Immature natural killer cell (primary cell): ENCODE data around the gene CDK11A. TPM values are rescaled to one million over a fixed set of nuclear protein-coding genes. Genes with fewer than 3 reads are reported as not detected.
"Not testable (repeated sequence)": the region's sequence is repeated elsewhere in the genome, so short reads cannot be mapped to it uniquely, and the experiment has no call there.

Experiments
- DNase-seq, 3 donors: peaks; one replicate each; pipeline ENCODE4 v3.0.0; 2022; ENCODE audit warnings: mixed read lengths in 1 of 3
- H3K27ac Mint-ChIP-seq, 6 donors: one replicate each; pipeline ENCODE4 v1.8.0; 2020; ENCODE audit warnings: mixed read lengths in 6 of 6, mild to moderate bottlenecking in 5 of 6, inconsistent platforms in 4 of 6, moderate library complexity in 3 of 6
- H3K27me3 Mint-ChIP-seq, 3 donors: one replicate each; pipeline ENCODE4 v1.8.0; 2020 to 2021; ENCODE audit warnings: low read depth in 3 of 3, mild to moderate bottlenecking in 3 of 3, mixed read lengths in 3 of 3, moderate library complexity in 3 of 3, inconsistent platforms in 1 of 3
- H3K36me3 Mint-ChIP-seq, 3 donors: one replicate each; pipeline ENCODE4 v1.8.0; 2020; ENCODE audit warnings: mixed read lengths in 3 of 3, inconsistent platforms in 2 of 3, mild to moderate bottlenecking in 2 of 3
- H3K4me1 Mint-ChIP-seq, 2 donors: one replicate each; pipeline ENCODE4 v1.8.0; 2020; ENCODE audit warnings: inconsistent platforms in 2 of 2, mild to moderate bottlenecking in 2 of 2, mixed read lengths in 2 of 2, moderate library complexity in 1 of 2
- H3K4me3 Mint-ChIP-seq, 5 donors: one replicate each; pipeline ENCODE4 v1.8.0; 2020; ENCODE audit warnings: mild to moderate bottlenecking in 5 of 5, mixed read lengths in 5 of 5, inconsistent platforms in 3 of 5, moderate library complexity in 3 of 5
- H3K9me3 Mint-ChIP-seq, 6 donors: one replicate each; pipeline ENCODE4 v1.8.0; 2020; ENCODE audit warnings: mild to moderate bottlenecking in 6 of 6, mixed read lengths in 6 of 6, inconsistent platforms in 4 of 6, moderate library complexity in 3 of 6
- polyA plus RNA-seq, 3 donors: library from polyadenylated mRNA; unstranded; fragments of 300-500 nt; fragmentation: Illumina TruSeq; gene quantifications; one replicate each; pipeline ENCODE4 v1.2.3, GENCODE V29; 2021

Gene CDK11A
- polyA plus RNA-seq, 3 donors from 2014 or later, result 1.6 to 32.6 (median 14.9) TPM

- DNase-seq, H3K36me3 Mint-ChIP-seq, H3K9me3 Mint-ChIP-seq, H3K27me3 Mint-ChIP-seq: not testable (repeated sequence)
- peak overlapping the region in 4 of 6 donors; percentile 49 to 79 (median 62) for H3K27ac Mint-ChIP-seq
- peak overlapping the region in 3 of 5 donors; percentile 17 to 36 (median 30) for H3K4me3 Mint-ChIP-seq
- peaks cover 10 to 19% of the 10 kb centered on the region in 2 donors for H3K4me1 Mint-ChIP-seq
Measured at GRCh38 chr1:1726088-1726487, 1.9 kb upstream of the CDK11A start.

GRCh38 chr1:1721201-1721600 lies 3.0 kb downstream of the CDK11A start:
- Mint-ChIP-seq H3K4me3 (no peak overlapping the region), H3K27ac (peak overlapping the region in 2 of 6 donors; percentile 39 to 64), H3K36me3 (peaks cover 6 to 16% (median 7%) of the 10 kb centered on the region in 3 donors), H3K9me3 (no peaks in the 10 kb centered on the region), H3K27me3 (peaks cover 2 to 9% (median 6%) of the 10 kb centered on the region in 3 donors), H3K4me1 (peaks cover 11 to 14% of the 10 kb centered on the region in 2 donors)
- DNase-seq, result no peak

- peaks cover 9 to 13% (median 10%) of the 10 kb centered on the region in 3 donors for H3K36me3 Mint-ChIP-seq
- H3K4me3 Mint-ChIP-seq, DNase-seq, H3K27ac Mint-ChIP-seq, H3K9me3 Mint-ChIP-seq, H3K4me1 Mint-ChIP-seq, H3K27me3 Mint-ChIP-seq: not testable (repeated sequence)
Measured at GRCh38 chr1:1715109-1715883, 8.9 kb downstream of the CDK11A start.

- H3K4me3 Mint-ChIP-seq, H3K36me3 Mint-ChIP-seq, H3K9me3 Mint-ChIP-seq, H3K27me3 Mint-ChIP-seq, DNase-seq, H3K27ac Mint-ChIP-seq, H3K4me1 Mint-ChIP-seq: not testable (repeated sequence)
Measured at GRCh38 chr1:1707897-1708296, 16.3 kb downstream of the CDK11A start.

- not testable (repeated sequence) for H3K36me3 Mint-ChIP-seq, H3K27ac Mint-ChIP-seq
Measured at GRCh38 chr1:1707241-1707640, 16.9 kb downstream of the CDK11A start.

GRCh38 chr1:1705623-1706022 lies 18.5 kb downstream of the CDK11A start:
- not testable (repeated sequence) for H3K4me3 Mint-ChIP-seq, H3K9me3 Mint-ChIP-seq, H3K27me3 Mint-ChIP-seq, H3K27ac Mint-ChIP-seq, H3K36me3 Mint-ChIP-seq, H3K4me1 Mint-ChIP-seq, DNase-seq

More at GRCh38 chr1:1707241-1707640, 16.9 kb downstream of the CDK11A start:
- not testable (repeated sequence) for DNase-seq, H3K4me3 Mint-ChIP-seq, H3K4me1 Mint-ChIP-seq, H3K27me3 Mint-ChIP-seq, H3K9me3 Mint-ChIP-seq

- DNase-seq, H3K27me3 Mint-ChIP-seq, H3K4me1 Mint-ChIP-seq, H3K36me3 Mint-ChIP-seq, H3K27ac Mint-ChIP-seq, H3K9me3 Mint-ChIP-seq, H3K4me3 Mint-ChIP-seq: not testable (repeated sequence)
Measured at GRCh38 chr1:1704284-1704957, 19.7 kb downstream of the CDK11A start.

- H3K27ac Mint-ChIP-seq, result no peak overlapping the region
- no peak for DNase-seq
- H3K4me3 Mint-ChIP-seq, result no peak overlapping the region
- no peaks in the 10 kb centered on the region for H3K36me3 Mint-ChIP-seq
- no peaks in the 10 kb centered on the region for H3K4me1 Mint-ChIP-seq
- no peaks in the 10 kb centered on the region for H3K27me3 Mint-ChIP-seq
- H3K9me3 Mint-ChIP-seq, result no peaks in the 10 kb centered on the region
Measured at GRCh38 chr1:1703796-1704195, 20.4 kb downstream of the CDK11A start.

GRCh38 chr1:1702506-1702905 lies 21.7 kb downstream of the CDK11A start:
- H3K27me3 Mint-ChIP-seq, H3K27ac Mint-ChIP-seq, H3K4me1 Mint-ChIP-seq: not testable (repeated sequence)

GRCh38 chr1:1700557-1700956 lies 23.6 kb downstream of the CDK11A start:
- H3K9me3 Mint-ChIP-seq, DNase-seq, H3K4me3 Mint-ChIP-seq, H3K27me3 Mint-ChIP-seq, H3K4me1 Mint-ChIP-seq, H3K36me3 Mint-ChIP-seq, H3K27ac Mint-ChIP-seq: not testable (repeated sequence)

More at GRCh38 chr1:1702506-1702905, 21.7 kb downstream of the CDK11A start:
- not testable (repeated sequence) for H3K4me3 Mint-ChIP-seq, H3K36me3 Mint-ChIP-seq, DNase-seq, H3K9me3 Mint-ChIP-seq

GRCh38 chr1:1700067-1700466 lies 24.1 kb downstream of the CDK11A start:
- H3K27me3 Mint-ChIP-seq, DNase-seq, H3K4me1 Mint-ChIP-seq, H3K4me3 Mint-ChIP-seq, H3K27ac Mint-ChIP-seq, H3K36me3 Mint-ChIP-seq, H3K9me3 Mint-ChIP-seq: not testable (repeated sequence)

- H3K36me3 Mint-ChIP-seq, H3K27ac Mint-ChIP-seq, H3K9me3 Mint-ChIP-seq, H3K4me3 Mint-ChIP-seq, H3K4me1 Mint-ChIP-seq, DNase-seq, H3K27me3 Mint-ChIP-seq: not testable (repeated sequence)
Measured at GRCh38 chr1:1699061-1699460, 25.1 kb downstream of the CDK11A start.

- H3K4me1 Mint-ChIP-seq, H3K27ac Mint-ChIP-seq, H3K9me3 Mint-ChIP-seq, H3K36me3 Mint-ChIP-seq, H3K4me3 Mint-ChIP-seq, H3K27me3 Mint-ChIP-seq, DNase-seq: not testable (repeated sequence)
Measured at GRCh38 chr1:1697358-1698183, 26.6 kb downstream of the CDK11A start.
